Keratinocyte (primary cell): ENCODE data around the gene PP2D1. TPM values are rescaled to one million over a fixed set of nuclear protein-coding genes. Genes with fewer than 3 reads are reported as not detected.
"Not testable (repeated sequence)": the region's sequence is repeated elsewhere in the genome, so short reads cannot be mapped to it uniquely, and the experiment has no call there.

ENCODE experiments used
- DNase-seq: peaks from one replicate; pipeline ENCODE4 v3.0.0-alpha.2; 2011; ENCODE audit warnings: low read depth, missing footprints, low spot score
- FAIRE-seq: peaks from 2 replicates; lab custom pipeline; 2011; peaks lifted over from hg19 to GRCh38; lab: Jason Lieb, UNC
- H2AFZ ChIP-seq: 2 replicates; pipeline ENCODE4 v1.6.0; 2012; ENCODE audit warnings: low read length, control low read depth, inconsistent platforms; ENCODE audit not compliant: control insufficient read depth
- H3K27ac ChIP-seq: 2 replicates; pipeline ENCODE4 v1.5.1; 2011; ENCODE audit warnings: low read length; ENCODE audit not compliant: control insufficient read depth, insufficient read depth
- H3K27me3 ChIP-seq: 3 replicates; pipeline ENCODE4 v1.6.0; 2011; ENCODE audit warnings: low read length; ENCODE audit not compliant: control insufficient read depth, insufficient read depth; ENCODE audit errors: extremely low read depth
- H3K36me3 ChIP-seq, 2 experiments: 2 replicates in 1 of 2; 3 replicates in 1 of 2; pipeline ENCODE4 v1.5.1; 2011; ENCODE audit warnings: low read length in 2 of 2, mild to moderate bottlenecking in 1 of 2; ENCODE audit not compliant: control insufficient read depth in 2 of 2, insufficient read depth in 2 of 2; ENCODE audit errors: extremely low read depth in 1 of 2
- H3K4me1 ChIP-seq: 3 replicates; pipeline ENCODE4 v1.5.1; 2011; ENCODE audit warnings: low read length; ENCODE audit not compliant: control insufficient read depth, insufficient read depth; ENCODE audit errors: extremely low read depth
- H3K4me2 ChIP-seq: 3 replicates; pipeline ENCODE4 v1.6.0; 2011; ENCODE audit warnings: low read depth, low read length; ENCODE audit not compliant: control insufficient read depth, insufficient read depth; ENCODE audit errors: extremely low read depth
- H3K4me3 ChIP-seq, 3 experiments: fragments of 200-600 bp in 1 of 3; sonication (generic) in 1 of 3; 2 replicates in 2 of 3; 3 replicates in 1 of 3; pipeline ENCODE4 v1.5.1; 2011 to 2016; ENCODE audit warnings: low read length in 3 of 3, mild to moderate bottlenecking in 3 of 3, control low read depth in 2 of 3, inconsistent platforms in 1 of 3, low read depth in 1 of 3, mixed read lengths in 1 of 3, mixed run types in 1 of 3, moderate library complexity in 1 of 3; ENCODE audit not compliant: control insufficient read depth in 2 of 3, insufficient read depth in 2 of 3; ENCODE audit errors: extremely low read depth in 1 of 3
- H3K79me2 ChIP-seq: 2 replicates; pipeline ENCODE4 v1.6.0; 2012; ENCODE audit warnings: low read length; ENCODE audit not compliant: control insufficient read depth, insufficient read depth
- H3K9ac ChIP-seq: 3 replicates; pipeline ENCODE4 v1.6.0; 2011; ENCODE audit warnings: low read length; ENCODE audit not compliant: control insufficient read depth, insufficient read depth; ENCODE audit errors: extremely low read depth
- H3K9me1 ChIP-seq: 3 replicates; pipeline ENCODE4 v1.6.0; 2011; ENCODE audit warnings: low read length; ENCODE audit not compliant: control insufficient read depth, insufficient read depth; ENCODE audit errors: extremely low read depth
- H3K9me3 ChIP-seq: 2 replicates; pipeline ENCODE4 v1.5.1; 2012; ENCODE audit warnings: low read depth, low read length; ENCODE audit not compliant: control insufficient read depth
- H4K20me1 ChIP-seq: 3 replicates; pipeline ENCODE4 v1.6.0; 2011; ENCODE audit warnings: low read length; ENCODE audit not compliant: control insufficient read depth, insufficient read depth; ENCODE audit errors: extremely low read depth
- EZH2 ChIP-seq: IDR thresholded peaks from one replicate; pipeline ENCODE4 v1.6.1; 2012; ENCODE audit warnings: inconsistent platforms, mild to moderate bottlenecking, low read length, moderate library complexity
- dilution Hi-C: fragments of 300-500 bp; cut with MboI; formaldehyde crosslinking; loops from one replicate; pipeline ENCODE4 v1.7.0; 2020; ENCODE audit warnings: low sequenced_read_pairs; ENCODE audit not compliant: extremely low pct_ligation_motif_present
- polyA plus RNA-seq, 5 experiments: library from polyadenylated mRNA; depleted of rRNA in 3 of 5; stranded (reverse) in 3 of 5; stranded (forward) in 1 of 5; unstranded in 1 of 5; fragments of >200 nt; gene quantifications; 1 replicate in 1 of 5; 2 replicates in 3 of 5; 3 replicates in 1 of 5; pipeline versions ENCODE4 v1.2.1 to v1.2.3, GENCODE V29; 2011 to 2012; ENCODE audit warnings: missing spikeins in 2 of 5, low read depth in 1 of 5, low replicate concordance in 1 of 5
- TF ChIP-seq, protein P1 (sequence below), 3 experiments: IDR thresholded peaks in 1 of 3; conservative IDR thresholded peaks in 1 of 3; optimal IDR thresholded peaks in 1 of 3; 2 replicates in 2 of 3; 3 replicates in 1 of 3; pipeline versions ENCODE3 to v1.5.1; 2011; ENCODE audit warnings: low read length in 3 of 3, mild to moderate bottlenecking in 3 of 3, moderate library complexity in 2 of 3, control low read depth in 1 of 3, inconsistent platforms in 1 of 3; ENCODE audit not compliant: insufficient read depth in 2 of 3; ENCODE audit errors: extremely low read depth in 1 of 3

PP2D1 gene
- polyA plus RNA-seq, 1 donor (not counting 4 experiments of a cell fraction or from before 2014, with no cell fraction given), result not detected

DNA sequence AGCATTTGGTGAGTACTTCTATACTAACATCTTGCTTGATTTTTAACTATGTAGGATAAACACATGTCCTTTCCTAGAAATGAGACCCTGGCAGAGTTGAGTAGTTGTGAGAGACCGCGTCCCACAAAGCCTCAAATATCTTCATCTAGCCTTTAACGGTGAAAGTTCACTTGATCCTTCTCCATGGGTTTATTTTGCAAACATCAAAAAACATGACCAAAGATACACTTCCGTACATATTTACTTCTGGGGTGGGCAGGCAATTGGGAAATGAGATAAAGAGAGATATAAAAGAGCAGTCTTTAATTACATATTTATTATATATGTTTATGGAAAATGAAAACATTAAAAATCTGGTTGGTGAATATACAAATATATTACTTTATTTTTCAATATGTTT is 23.0 kb upstream of the PP2D1 start:
- Histone ChIP-seq H3K4me2 (no peak overlapping the region), H3K9ac (no peak overlapping the region), H3K36me3 (no peaks in the 10 kb centered on the region), H4K20me1 (no peaks in the 10 kb centered on the region), H3K9me1 (no peaks in the 10 kb centered on the region), H3K79me2 (no peaks in the 10 kb centered on the region), H3K27ac (no peak overlapping the region), H3K27me3 (no peaks in the 10 kb centered on the region), H3K9me3 (no peaks in the 10 kb centered on the region), H3K4me1 (no peaks in the 10 kb centered on the region), H3K4me3 (no peak overlapping the region), H2AFZ (no peak overlapping the region)
- dilution Hi-C loops, result no loop called here
- FAIRE-seq (no peak), DNase-seq (no peak)
- TF ChIP-seq EZH2, result no peak
- TF ChIP-seq, protein P1, sequence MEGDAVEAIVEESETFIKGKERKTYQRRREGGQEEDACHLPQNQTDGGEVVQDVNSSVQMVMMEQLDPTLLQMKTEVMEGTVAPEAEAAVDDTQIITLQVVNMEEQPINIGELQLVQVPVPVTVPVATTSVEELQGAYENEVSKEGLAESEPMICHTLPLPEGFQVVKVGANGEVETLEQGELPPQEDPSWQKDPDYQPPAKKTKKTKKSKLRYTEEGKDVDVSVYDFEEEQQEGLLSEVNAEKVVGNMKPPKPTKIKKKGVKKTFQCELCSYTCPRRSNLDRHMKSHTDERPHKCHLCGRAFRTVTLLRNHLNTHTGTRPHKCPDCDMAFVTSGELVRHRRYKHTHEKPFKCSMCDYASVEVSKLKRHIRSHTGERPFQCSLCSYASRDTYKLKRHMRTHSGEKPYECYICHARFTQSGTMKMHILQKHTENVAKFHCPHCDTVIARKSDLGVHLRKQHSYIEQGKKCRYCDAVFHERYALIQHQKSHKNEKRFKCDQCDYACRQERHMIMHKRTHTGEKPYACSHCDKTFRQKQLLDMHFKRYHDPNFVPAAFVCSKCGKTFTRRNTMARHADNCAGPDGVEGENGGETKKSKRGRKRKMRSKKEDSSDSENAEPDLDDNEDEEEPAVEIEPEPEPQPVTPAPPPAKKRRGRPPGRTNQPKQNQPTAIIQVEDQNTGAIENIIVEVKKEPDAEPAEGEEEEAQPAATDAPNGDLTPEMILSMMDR (optimal IDR thresholded peaks at IDR 0.05 in 1 of 3, IDR thresholded peaks at IDR 0.05 in 1 of 3, conservative IDR thresholded peaks at IDR 0.05 in 1 of 3; ENCODE audit: extremely low read depth in 1 of 3, insufficient read depth in 2 of 3, low read length in 3 of 3), result no peak

DNA sequence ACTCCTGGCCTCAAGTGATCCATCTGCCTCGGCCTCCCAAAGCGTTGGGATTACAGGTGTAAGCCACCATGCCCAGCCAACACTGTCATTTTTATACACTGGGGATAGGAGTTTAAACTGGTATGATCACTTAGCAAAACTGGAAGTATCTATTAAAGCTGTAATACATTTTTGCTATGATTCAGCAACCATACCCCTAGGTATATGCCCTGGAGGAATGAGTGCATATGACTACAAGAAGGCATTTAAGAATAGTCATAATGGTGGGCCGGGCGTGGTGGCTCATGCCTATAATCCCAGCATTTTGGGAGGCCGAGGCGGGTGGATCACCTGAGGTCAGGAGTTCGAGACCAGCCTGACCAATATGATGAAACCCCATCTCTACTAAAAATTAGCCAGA is 19.9 kb upstream of the PP2D1 start:
- H3K27me3 ChIP-seq, H3K27ac ChIP-seq, dilution Hi-C loops, H3K4me3 ChIP-seq, H3K4me1 ChIP-seq, FAIRE-seq, H3K79me2 ChIP-seq, H3K9me3 ChIP-seq, H2AFZ ChIP-seq, H3K4me2 ChIP-seq, H4K20me1 ChIP-seq, H3K36me3 ChIP-seq, H3K9ac ChIP-seq, H3K9me1 ChIP-seq, DNase-seq: not testable (repeated sequence)

DNA sequence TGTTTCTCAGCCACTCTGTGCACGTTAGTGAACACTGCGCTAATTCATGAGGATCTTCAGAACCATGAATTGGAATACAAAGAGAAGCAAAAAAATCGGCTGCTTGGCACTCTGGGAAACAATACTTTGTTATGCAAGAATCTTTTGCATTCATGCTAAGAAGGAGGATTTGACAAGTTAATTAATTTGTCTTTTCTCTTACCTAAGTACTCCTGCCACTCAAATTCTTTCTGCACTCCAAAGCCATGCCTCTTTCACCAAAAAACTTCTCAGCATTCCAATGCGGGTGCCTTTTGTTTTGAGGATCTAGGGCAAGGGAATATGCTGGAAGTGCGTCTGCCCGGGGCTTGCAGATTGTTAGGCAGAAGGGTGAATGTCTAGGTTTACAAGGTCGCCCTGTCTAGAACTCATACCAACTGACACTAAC is 16.9 kb upstream of the PP2D1 start:
- H3K9me1 ChIP-seq, result no peaks in the 10 kb centered on the region
- no peak overlapping the region for H2AFZ ChIP-seq
- no peak overlapping the region for H3K4me2 ChIP-seq
- dilution Hi-C loops, result no loop called here
- no peak overlapping the region for H3K4me3 ChIP-seq
- H3K4me1 ChIP-seq, result no peaks in the 10 kb centered on the region
- no peak for DNase-seq
- no peaks in the 10 kb centered on the region for H4K20me1 ChIP-seq
- H3K36me3 ChIP-seq, result no peaks in the 10 kb centered on the region
- TF ChIP-seq EZH2, result no peak
- TF ChIP-seq, protein P1 (optimal IDR thresholded peaks at IDR 0.05 in 1 of 3, IDR thresholded peaks at IDR 0.05 in 1 of 3, conservative IDR thresholded peaks at IDR 0.05 in 1 of 3; ENCODE audit: extremely low read depth in 1 of 3, insufficient read depth in 2 of 3, low read length in 3 of 3), result no peak
- no peaks in the 10 kb centered on the region for H3K79me2 ChIP-seq
- no peak overlapping the region for H3K9ac ChIP-seq
- FAIRE-seq, result no peak
- H3K27ac ChIP-seq, result no peak overlapping the region
- H3K9me3 ChIP-seq, result no peaks in the 10 kb centered on the region
- no peaks in the 10 kb centered on the region for H3K27me3 ChIP-seq
